GM18951 (cell line): Measurements from ENCODE around the gene DSC1.

Source experiments
- POLR2A ChIP-seq: IDR thresholded peaks from 4 replicates; pipeline ENCODE4 v1.6.1; 2011; ENCODE audit warnings: mild to moderate bottlenecking; ENCODE audit not compliant: insufficient read length, insufficient read depth; ENCODE audit errors: extremely low read depth
- in situ Hi-C: fragments of 300-500 bp; cut with MboI; formaldehyde crosslinking; loops from one replicate; pipeline ENCODE4 v1.12.0; 2022; ENCODE audit warnings: low sequenced_read_pairs, mixed read lengths, inconsistent platforms; ENCODE audit not compliant: unreplicated experiment

The DSC1 gene

DNA sequence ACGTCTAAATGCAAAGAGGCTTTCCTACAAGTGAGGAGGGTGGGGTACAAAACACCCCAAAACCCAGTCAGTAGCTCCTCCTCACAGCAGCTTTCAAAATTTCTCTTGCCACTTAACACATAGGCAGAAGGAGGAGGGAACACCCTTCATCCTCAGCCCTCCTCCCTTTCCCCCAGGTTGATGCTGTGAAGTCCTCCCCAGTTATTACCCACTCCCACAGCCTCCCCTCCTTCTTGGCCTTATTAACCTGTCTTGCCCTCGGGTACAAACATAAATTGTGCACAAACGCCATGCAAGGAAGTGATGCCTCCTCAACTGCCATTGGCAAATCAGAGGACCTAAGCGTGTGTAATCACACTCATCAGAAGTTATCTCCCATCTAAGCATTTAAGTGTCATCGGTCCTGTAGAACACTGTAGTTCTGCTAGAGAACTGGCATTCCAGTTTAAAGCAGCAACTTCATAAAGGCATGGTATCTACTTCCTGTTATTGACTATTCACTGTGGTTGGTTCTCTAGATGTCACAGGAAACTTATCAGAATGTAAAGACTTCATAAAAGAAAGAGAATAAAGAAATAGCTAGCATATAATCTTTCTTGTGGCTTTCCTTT lies at the start of gene DSC1:
Gene DSC1 (minus strand): TSS at position 32 of the 611 bp plus-strand sequence. CDS start 262 bp downstream, outside the sequence.
- in situ Hi-C loops, result no loop called here
- no peak for TF ChIP-seq POLR2A

- TF ChIP-seq POLR2A, result no peak
- in situ Hi-C loops, result no loop called here
Observed at GRCh38 chr18:31211047-31211446, 48.4 kb upstream of the DSC1 start.

GRCh38 chr18:31209041-31209440 lies 46.4 kb upstream of the DSC1 start:
- no peak for TF ChIP-seq POLR2A
- in situ Hi-C loops, result no loop called here

DNA sequence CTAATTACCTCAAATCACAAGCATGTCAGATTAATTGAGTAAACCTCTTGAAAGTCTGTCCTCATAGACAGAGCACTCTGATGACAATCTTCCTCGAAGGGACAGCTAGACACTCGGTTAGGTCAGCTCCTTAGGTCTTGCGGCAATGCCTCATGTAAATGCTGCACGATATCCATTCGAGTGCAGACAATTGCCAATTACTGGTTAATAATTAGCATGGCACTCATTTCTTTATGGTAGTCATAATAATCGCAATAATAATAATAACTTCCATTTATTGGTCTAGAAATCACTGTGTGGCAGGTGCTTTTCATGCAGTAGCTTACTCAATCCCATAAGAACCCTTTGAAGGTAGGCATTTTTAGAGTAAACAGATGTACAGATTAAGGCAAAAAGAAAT lies 44.7 kb upstream of the DSC1 start:
- no peak for TF ChIP-seq POLR2A
- in situ Hi-C loops, result no loop called here

- in situ Hi-C loops, result no loop called here
- no peak for TF ChIP-seq POLR2A
Observed at GRCh38 chr18:31206787-31207381, 44.2 kb upstream of the DSC1 start.

DNA sequence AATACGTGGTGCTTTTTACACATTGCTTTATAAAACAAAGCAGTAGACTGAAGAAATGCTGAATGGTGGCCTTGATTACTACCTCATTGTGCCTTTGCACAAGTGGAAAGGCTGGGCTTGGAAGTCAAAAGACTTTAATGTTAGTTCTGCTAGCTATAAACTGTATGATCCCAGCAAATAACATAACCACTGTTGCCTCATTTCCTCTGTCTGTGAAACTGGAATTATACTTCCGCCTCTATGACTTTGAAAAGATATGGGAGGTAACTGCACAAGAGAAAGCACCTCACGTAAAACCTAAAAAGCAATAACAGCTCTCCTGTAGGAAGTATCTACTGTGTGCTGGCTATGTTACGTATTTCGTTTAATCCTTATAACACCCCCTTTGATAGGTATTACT lies 43.4 kb upstream of the DSC1 start:
- in situ Hi-C loops, result no loop called here
- TF ChIP-seq POLR2A, result no peak

DNA sequence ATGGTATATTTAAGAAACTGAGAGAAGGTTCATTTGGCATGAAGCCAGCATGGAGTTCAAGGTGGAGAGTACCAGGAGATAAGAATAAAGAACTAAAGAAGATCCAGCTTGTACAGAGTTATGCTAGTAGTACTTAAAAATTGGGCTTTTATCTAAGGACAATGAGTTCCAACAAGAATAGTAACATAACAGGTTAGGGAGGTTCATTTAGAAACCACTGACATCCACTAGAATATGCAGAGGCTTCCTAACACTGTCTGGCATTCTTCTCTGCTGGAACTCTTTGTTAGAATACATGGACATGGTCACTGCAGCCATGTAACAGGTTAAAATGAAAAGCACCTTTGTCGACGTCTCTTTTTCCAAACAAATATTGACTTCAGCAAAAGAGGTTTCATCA lies 42.6 kb upstream of the DSC1 start:
- in situ Hi-C loops, result no loop called here
- no peak for TF ChIP-seq POLR2A

DNA sequence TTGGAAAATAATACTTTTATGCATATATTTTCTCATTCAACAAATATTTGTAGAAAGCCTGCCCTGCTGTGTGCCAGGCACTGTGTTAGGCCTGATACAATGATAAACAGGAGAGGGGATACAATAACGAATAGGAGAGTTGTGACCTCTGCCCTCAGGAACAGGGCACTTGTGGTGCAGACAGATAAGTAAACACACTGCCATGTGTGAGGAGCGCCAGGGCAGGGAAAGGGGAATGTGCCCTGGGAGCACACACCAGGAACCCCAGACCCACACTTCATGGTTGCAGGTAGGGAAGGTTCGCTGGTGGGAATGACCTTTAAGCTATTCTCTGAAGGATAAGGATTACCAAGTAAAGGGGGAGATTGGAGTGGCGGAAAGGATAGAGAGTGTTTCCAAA lies 42.2 kb upstream of the DSC1 start:
- no peak for TF ChIP-seq POLR2A
- in situ Hi-C loops, result no loop called here

- in situ Hi-C loops, result no loop called here
- TF ChIP-seq POLR2A, result no peak
Observed at GRCh38 chr18:31204166-31204565, 41.5 kb upstream of the DSC1 start.

- in situ Hi-C loops, result no loop called here
- TF ChIP-seq POLR2A, result no peak
Observed at GRCh38 chr18:31203794-31204148, 41.1 kb upstream of the DSC1 start.

GRCh38 chr18:31203096-31203793 lies 40.6 kb upstream of the DSC1 start:
- in situ Hi-C loops, result no loop called here
- no peak for TF ChIP-seq POLR2A

- in situ Hi-C loops, result no loop called here
- TF ChIP-seq POLR2A, result no peak
Observed at GRCh38 chr18:31199190-31199769, 36.6 kb upstream of the DSC1 start.

DNA sequence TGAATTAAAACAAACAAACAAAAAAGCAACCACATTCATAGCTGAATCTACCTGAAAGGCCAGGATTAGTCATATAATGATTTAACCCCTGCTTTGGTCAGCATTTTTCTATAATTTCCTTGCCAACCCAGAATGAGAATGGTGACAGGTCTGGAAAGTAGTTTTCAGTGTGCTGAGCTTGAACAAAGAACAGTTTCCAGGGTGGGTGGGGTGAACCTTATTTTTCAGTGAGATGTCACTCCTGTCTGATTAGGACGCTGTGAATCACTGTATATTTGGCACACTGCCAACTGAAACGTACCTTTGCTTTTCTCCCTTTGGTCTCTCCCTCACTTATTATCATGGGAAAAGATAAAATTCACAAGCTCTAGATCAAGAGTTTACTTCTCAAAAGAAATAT lies 35.0 kb upstream of the DSC1 start:
- in situ Hi-C loops, result no loop called here
- no peak for TF ChIP-seq POLR2A

- TF ChIP-seq POLR2A, result no peak
- in situ Hi-C loops, result no loop called here
Observed at GRCh38 chr18:31195063-31195462, 32.4 kb upstream of the DSC1 start.
